Measurements from ENCODE around the gene GTF2B. TPM values are rescaled to one million over a fixed set of nuclear protein-coding genes. Genes with fewer than 3 reads are reported as not detected.

Gene GTF2B, protein sequence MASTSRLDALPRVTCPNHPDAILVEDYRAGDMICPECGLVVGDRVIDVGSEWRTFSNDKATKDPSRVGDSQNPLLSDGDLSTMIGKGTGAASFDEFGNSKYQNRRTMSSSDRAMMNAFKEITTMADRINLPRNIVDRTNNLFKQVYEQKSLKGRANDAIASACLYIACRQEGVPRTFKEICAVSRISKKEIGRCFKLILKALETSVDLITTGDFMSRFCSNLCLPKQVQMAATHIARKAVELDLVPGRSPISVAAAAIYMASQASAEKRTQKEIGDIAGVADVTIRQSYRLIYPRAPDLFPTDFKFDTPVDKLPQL
- 28.4 and 31.0 TPM in 2 replicates for total RNA-seq

GRCh38 chr1:88891318-88891950 is at the start of gene GTF2B:
GTF2B (minus strand) TSS chr1:88891567; CDS start chr1:88891499, 68 bp downstream.

Small RNA genes within 50 kb of the gene (small RNA-seq; reads per million reads assigned to genes)
- gene RNU6-125P: not detected

Other genes starting within 250 kb of the GTF2B start
- 33.8 and 39.6 TPM in 2 replicates for gene PKN2, start 207.3 kb downstream of the GTF2B start, total RNA-seq
- gene KYAT3, start 101.1 kb upstream of the GTF2B start, total RNA-seq: 19.4 and 28.6 TPM in 2 replicates
- 13.6 and 17.0 TPM in 2 replicates for gene RBMXL1, start 101.1 kb upstream of the GTF2B start, total RNA-seq
- gene GBP3, start 131.3 kb upstream of the GTF2B start, total RNA-seq: 36.8 and 50.5 TPM in 2 replicates
- gene GBP1, start 173.6 kb upstream of the GTF2B start, total RNA-seq: 105 and 107 TPM in 2 replicates
- 29.0 and 38.9 TPM in 2 replicates for gene GBP2, start 234.5 kb upstream of the GTF2B start, total RNA-seq